ENCODE data around the gene RER1.

RER1 gene

DNA sequence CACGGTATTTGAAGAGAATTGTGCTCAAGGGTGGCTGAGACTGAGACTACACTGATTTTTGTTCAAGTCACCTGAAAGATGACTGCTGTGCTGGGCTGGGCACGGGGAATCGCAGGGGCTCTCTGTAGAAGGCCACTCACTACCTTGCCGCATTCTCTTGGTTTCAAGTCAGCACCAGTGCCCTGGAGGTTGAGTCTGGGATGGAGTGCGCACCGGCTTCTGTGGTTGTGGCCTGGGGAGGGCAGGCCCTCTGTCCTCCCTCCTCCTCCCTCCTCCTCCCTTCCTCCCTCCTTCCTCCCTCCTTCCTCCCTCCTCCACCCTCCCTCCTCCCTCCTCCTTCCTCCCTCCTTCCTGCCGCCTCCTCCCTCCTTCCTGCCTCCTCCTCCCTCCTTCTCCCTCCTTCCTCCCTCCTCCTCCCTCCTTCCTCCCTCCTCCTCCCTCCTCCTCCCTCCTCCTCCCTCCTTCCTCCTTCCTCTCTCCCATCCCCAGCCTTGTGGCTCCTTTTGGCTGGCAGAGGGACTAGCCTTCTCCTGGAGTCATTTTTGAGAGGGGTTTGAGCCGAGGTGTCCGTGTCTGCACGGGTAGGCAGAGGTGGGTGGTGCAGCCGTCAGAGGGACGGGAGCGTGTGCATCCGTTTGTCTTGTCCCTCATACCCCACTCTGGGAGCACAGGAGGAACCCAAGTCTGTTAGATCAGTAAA lies 9.5 kb downstream of the RER1 start:
- no peak for TF ChIP-seq CTCF (conservative IDR thresholded peaks at IDR 0.05; ENCODE audit: low read depth, low read length)
- H2AFZ ChIP-seq (ENCODE audit: low read depth), result no peak overlapping the region
- no peaks in the 10 kb centered on the region for H3K27me3 ChIP-seq (ENCODE audit: insufficient read depth, low read depth)
- H3K4me2 ChIP-seq, result no peak overlapping the region
- H3K79me2 ChIP-seq (ENCODE audit: insufficient read depth, low read depth), result no peaks in the 10 kb centered on the region
- H3K9ac ChIP-seq, result no peak overlapping the region
- H3K4me3 ChIP-seq (IDR thresholded peaks at IDR 0.05; ENCODE audit: insufficient read depth, low read depth, low read length), result no peak overlapping the region
- H4K20me1 ChIP-seq (ENCODE audit: insufficient read depth), result no peaks in the 10 kb centered on the region
- no peaks in the 10 kb centered on the region for H3K4me1 ChIP-seq (ENCODE audit: low read depth, poor library complexity, severe bottlenecking)
- H3K36me3 ChIP-seq (ENCODE audit: insufficient read depth), result peaks cover 11% of the 10 kb centered on the region; the same call in 1 of the 2 replicates
- no peak overlapping the region for H3K27ac ChIP-seq

DNA sequence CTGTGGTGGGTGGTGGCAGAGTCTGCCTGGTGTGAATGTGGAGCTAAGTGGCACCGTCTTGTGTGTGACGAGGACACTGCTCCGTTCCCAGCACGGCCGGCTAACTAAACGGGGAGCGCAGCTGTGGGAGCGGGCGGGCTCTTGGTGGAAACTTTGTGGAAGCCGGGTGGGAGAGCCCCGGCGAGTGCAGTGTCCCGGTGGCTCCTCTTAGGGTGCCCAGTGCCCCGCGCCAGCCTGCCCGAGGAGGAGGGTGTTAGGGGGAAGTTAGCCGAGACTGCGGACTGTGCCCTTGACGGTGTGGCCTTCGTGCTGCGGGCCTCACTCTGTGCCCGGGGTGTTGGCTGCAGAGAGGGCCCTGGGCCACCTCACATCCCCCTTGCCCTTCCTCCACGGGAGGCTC lies 10.8 kb downstream of the RER1 start:
- no peak for TF ChIP-seq CTCF (conservative IDR thresholded peaks at IDR 0.05; ENCODE audit: low read depth, low read length)
- H3K79me2 ChIP-seq (ENCODE audit: insufficient read depth, low read depth), result no peaks in the 10 kb centered on the region

GRCh38 chr1:2403273-2403672 lies 11.6 kb downstream of the RER1 start:
- H3K4me3 ChIP-seq (IDR thresholded peaks at IDR 0.05; ENCODE audit: insufficient read depth, low read depth, low read length), result no peak overlapping the region
- no peak overlapping the region for H2AFZ ChIP-seq (ENCODE audit: low read depth)
- no peaks in the 10 kb centered on the region for H3K4me1 ChIP-seq (ENCODE audit: low read depth, poor library complexity, severe bottlenecking)
- H3K9ac ChIP-seq, result no peak overlapping the region
- peaks cover 3% of the 10 kb centered on the region; the same call in 1 of the 2 replicates for H3K36me3 ChIP-seq (ENCODE audit: insufficient read depth)
- no peaks in the 10 kb centered on the region for H3K79me2 ChIP-seq (ENCODE audit: insufficient read depth, low read depth)
- TF ChIP-seq CTCF (conservative IDR thresholded peaks at IDR 0.05; ENCODE audit: low read depth, low read length), result no peak
- H3K27me3 ChIP-seq (ENCODE audit: insufficient read depth, low read depth), result no peaks in the 10 kb centered on the region
- no peak overlapping the region for H3K27ac ChIP-seq
- H3K4me2 ChIP-seq, result no peak overlapping the region
- no peaks in the 10 kb centered on the region for H4K20me1 ChIP-seq (ENCODE audit: insufficient read depth)

More for the DNA sequence above, 10.8 kb downstream of the RER1 start:
- Histone ChIP-seq H4K20me1 (ENCODE audit: insufficient read depth) (no peaks in the 10 kb centered on the region), H3K27ac (no peak overlapping the region), H3K9ac (no peak overlapping the region), H3K36me3 (ENCODE audit: insufficient read depth) (peaks cover 3% of the 10 kb centered on the region; the same call in 1 of the 2 replicates), H3K4me3 (IDR thresholded peaks at IDR 0.05; ENCODE audit: insufficient read depth, low read depth, low read length) (no peak overlapping the region), H2AFZ (ENCODE audit: low read depth) (no peak overlapping the region), H3K4me1 (ENCODE audit: low read depth, poor library complexity, severe bottlenecking) (no peaks in the 10 kb centered on the region), H3K4me2 (no peak overlapping the region), H3K27me3 (ENCODE audit: insufficient read depth, low read depth) (no peaks in the 10 kb centered on the region)

DNA sequence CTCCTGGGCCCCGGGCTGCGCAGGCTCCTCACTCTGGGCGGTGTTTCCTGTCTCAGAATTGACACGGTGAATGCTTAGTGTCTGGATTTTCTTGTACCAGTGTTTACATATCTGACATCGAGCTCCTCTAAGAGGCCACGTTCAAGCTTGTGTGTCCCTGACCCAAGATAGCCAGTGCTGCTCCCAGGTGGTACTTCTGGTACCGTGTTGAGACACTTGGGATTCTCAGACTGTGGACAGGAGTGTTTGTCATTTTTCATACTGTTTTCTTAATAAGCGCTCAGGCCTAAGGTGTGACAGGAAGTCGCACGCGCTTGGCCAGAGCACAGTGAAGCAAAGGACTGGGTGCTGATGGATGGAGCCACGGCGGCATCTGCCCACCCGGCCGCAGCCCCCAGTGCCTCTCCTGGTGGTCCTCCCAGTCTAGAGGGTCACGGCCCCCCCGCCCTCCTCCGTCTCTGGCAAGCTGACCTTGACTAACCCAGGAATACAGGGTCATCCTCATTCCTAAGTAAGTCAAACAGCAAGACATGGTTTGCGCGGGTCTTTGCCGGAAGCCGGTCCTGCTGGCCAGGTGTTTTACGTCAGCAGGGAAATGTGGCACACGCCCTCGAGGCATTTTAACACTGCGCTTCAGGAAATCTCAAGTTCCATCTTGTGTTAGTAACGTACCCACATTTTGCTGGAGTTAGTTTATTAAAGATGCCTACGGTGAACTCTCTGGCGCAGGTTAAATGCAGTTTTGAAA lies 12.7 kb downstream of the RER1 start:
- Histone ChIP-seq H3K9ac (no peak overlapping the region), H3K27ac (no peak overlapping the region)

More for the DNA sequence above, 12.7 kb downstream of the RER1 start:
- TF ChIP-seq CTCF (conservative IDR thresholded peaks at IDR 0.05; ENCODE audit: low read depth, low read length), result no peak
- Histone ChIP-seq H3K4me1 (ENCODE audit: low read depth, poor library complexity, severe bottlenecking) (no peaks in the 10 kb centered on the region), H3K4me3 (IDR thresholded peaks at IDR 0.05; ENCODE audit: insufficient read depth, low read depth, low read length) (no peak overlapping the region), H2AFZ (ENCODE audit: low read depth) (no peak overlapping the region), H4K20me1 (ENCODE audit: insufficient read depth) (no peaks in the 10 kb centered on the region), H3K79me2 (ENCODE audit: insufficient read depth, low read depth) (no peaks in the 10 kb centered on the region), H3K36me3 (ENCODE audit: insufficient read depth) (peaks cover 3% of the 10 kb centered on the region; the same call in 1 of the 2 replicates), H3K4me2 (no peak overlapping the region), H3K27me3 (ENCODE audit: insufficient read depth, low read depth) (no peaks in the 10 kb centered on the region)
